ENCODE data around the gene FOXP2.

DNA sequence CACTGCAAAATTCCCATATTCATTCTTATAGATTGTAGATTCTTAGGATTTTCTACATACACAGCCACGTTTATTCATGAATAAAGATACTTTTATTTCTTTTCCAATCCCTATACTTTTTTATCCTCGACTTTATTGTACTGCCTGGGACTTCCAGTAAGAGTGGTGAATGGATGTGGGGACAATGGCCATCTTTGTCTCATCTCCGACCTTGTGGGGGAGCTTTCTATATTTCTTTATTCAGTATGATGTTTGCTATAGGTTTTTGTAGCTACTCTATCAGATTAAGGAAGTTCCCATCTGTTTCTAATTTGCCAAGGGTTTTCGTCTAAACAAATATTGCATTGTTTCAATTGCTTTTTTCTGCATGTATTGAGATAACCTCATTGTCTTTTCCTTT is 184.3 kb downstream of the FOXP2 start:
- TF ChIP-seq, protein P1, sequence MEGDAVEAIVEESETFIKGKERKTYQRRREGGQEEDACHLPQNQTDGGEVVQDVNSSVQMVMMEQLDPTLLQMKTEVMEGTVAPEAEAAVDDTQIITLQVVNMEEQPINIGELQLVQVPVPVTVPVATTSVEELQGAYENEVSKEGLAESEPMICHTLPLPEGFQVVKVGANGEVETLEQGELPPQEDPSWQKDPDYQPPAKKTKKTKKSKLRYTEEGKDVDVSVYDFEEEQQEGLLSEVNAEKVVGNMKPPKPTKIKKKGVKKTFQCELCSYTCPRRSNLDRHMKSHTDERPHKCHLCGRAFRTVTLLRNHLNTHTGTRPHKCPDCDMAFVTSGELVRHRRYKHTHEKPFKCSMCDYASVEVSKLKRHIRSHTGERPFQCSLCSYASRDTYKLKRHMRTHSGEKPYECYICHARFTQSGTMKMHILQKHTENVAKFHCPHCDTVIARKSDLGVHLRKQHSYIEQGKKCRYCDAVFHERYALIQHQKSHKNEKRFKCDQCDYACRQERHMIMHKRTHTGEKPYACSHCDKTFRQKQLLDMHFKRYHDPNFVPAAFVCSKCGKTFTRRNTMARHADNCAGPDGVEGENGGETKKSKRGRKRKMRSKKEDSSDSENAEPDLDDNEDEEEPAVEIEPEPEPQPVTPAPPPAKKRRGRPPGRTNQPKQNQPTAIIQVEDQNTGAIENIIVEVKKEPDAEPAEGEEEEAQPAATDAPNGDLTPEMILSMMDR (IDR thresholded peaks at IDR 0.05) = no peak
- TF ChIP-seq POLR2A (IDR thresholded peaks at IDR 0.05) (no peak), POLR2AphosphoS5 (IDR thresholded peaks at IDR 0.05) (no peak)

All from suprapubic skin (tissue), 4 donors.